DND-41 (cell line): ENCODE measurements around the gene TSSK2.

ENCODE experiments used
- CTCF ChIP-seq: IDR thresholded peaks from 2 replicates; pipeline ENCODE4 v1.5.1; 2012; ENCODE audit warnings: borderline replicate concordance, low read length, moderate library complexity, mild to moderate bottlenecking; ENCODE audit not compliant: poor library complexity, severe bottlenecking; ENCODE audit errors: extremely low read depth
- EZH2 ChIP-seq: IDR thresholded peaks from 3 replicates; pipeline ENCODE4 v1.6.1; 2012; ENCODE audit warnings: borderline replicate concordance, low read depth, mild to moderate bottlenecking, moderate library complexity, low read length, inconsistent platforms; ENCODE audit not compliant: severe bottlenecking

- no peak for TF ChIP-seq CTCF
- TF ChIP-seq EZH2, result no peak
Measured at GRCh38 chr22:19082793-19083192, 48.3 kb upstream of the TSSK2 start.
